MM.1S (cell line): ENCODE measurements around the gene QPCTL.

Experiments
- DNase-seq: peaks from one replicate; pipeline ENCODE4 v3.0.0-alpha.2; 2015
- H2AFZ ChIP-seq: fragments of 300-600 bp; sonication (generic); 2 replicates; pipeline ENCODE4 v1.6.0; 2016; ENCODE audit warnings: antibody characterized with exemption, low read length
- H3F3A ChIP-seq: fragments of 300-600 bp; sonication (generic); 2 replicates; pipeline ENCODE4 v1.6.1; 2016; ENCODE audit warnings: mild to moderate bottlenecking, antibody characterized with exemption, low read length, moderate library complexity, mixed read lengths; ENCODE audit not compliant: insufficient read depth
- H3K27ac ChIP-seq: fragments of 300-600 bp; sonication (generic); 2 replicates; pipeline ENCODE4 v1.5.1; 2016; ENCODE audit warnings: mild to moderate bottlenecking, low read length
- H3K27me3 ChIP-seq: fragments of 300-600 bp; sonication (generic); replicated peaks from 2 replicates; pipeline ENCODE4 v1.6.0; 2016; ENCODE audit warnings: low read length; ENCODE audit not compliant: insufficient read depth
- H3K36me3 ChIP-seq: fragments of 300-600 bp; sonication (generic); replicated peaks from 2 replicates; pipeline ENCODE4 v1.6.1; 2016; ENCODE audit warnings: mild to moderate bottlenecking, low read length, mixed read lengths; ENCODE audit not compliant: insufficient read depth
- H3K4me1 ChIP-seq: fragments of 300-600 bp; sonication (generic); 2 replicates; pipeline ENCODE4 v1.6.1; 2016; ENCODE audit warnings: low read length, mixed read lengths
- H3K4me2 ChIP-seq: fragments of 300-600 bp; sonication (generic); 2 replicates; pipeline ENCODE4 v1.6.0; 2016; ENCODE audit warnings: low read depth, low read length
- H3K4me3 ChIP-seq: fragments of 300-600 bp; sonication (generic); 2 replicates; pipeline ENCODE4 v1.5.1; 2016; ENCODE audit warnings: low read length, mixed read lengths
- H3K79me2 ChIP-seq: fragments of 300-600 bp; sonication (generic); 2 replicates; pipeline ENCODE4 v1.6.1; 2016; ENCODE audit warnings: mixed run types, low read length, mixed read lengths
- H3K9ac ChIP-seq: fragments of 300-600 bp; sonication (generic); 2 replicates; pipeline ENCODE4 v1.6.1; 2016; ENCODE audit warnings: low read length, mixed read lengths
- H3K9me2 ChIP-seq: fragments of 300-600 bp; sonication (generic); replicated peaks from 2 replicates; pipeline ENCODE4 v1.6.1; 2016; ENCODE audit warnings: mild to moderate bottlenecking, low read length, mixed read lengths; ENCODE audit not compliant: insufficient read depth
- H3K9me3 ChIP-seq: fragments of 300-600 bp; sonication (generic); replicated peaks from 2 replicates; pipeline ENCODE4 v1.6.1; 2016; ENCODE audit warnings: mild to moderate bottlenecking, low read length, mixed read lengths; ENCODE audit not compliant: insufficient read depth
- H4K20me1 ChIP-seq: fragments of 300-600 bp; sonication (generic); 2 replicates; pipeline ENCODE4 v1.6.1; 2016; ENCODE audit warnings: mild to moderate bottlenecking, low read length, moderate library complexity, mixed read lengths; ENCODE audit not compliant: insufficient read depth
- CTCF ChIP-seq: fragments of 300-600 bp; sonication (generic); IDR thresholded peaks from 2 replicates; pipeline ENCODE4 v1.5.1; 2016; ENCODE audit warnings: antibody characterized with exemption, low read length, mixed read lengths
- EZH2 ChIP-seq: fragments of 300-600 bp; sonication (generic); optimal IDR thresholded peaks from 2 replicates; pipeline ENCODE3; 2017; ENCODE audit warnings: low read depth, mild to moderate bottlenecking, antibody characterized with exemption, low read length, mixed read lengths
- EZH2phosphoT487 ChIP-seq: fragments of 300-600 bp; sonication (generic); IDR thresholded peaks from 2 replicates; pipeline ENCODE4 v1.6.1; 2018; ENCODE audit warnings: antibody characterized with exemption, low read length

QPCTL gene

GRCh38 chr19:45692187-45693105 lies at the start of gene QPCTL:
Gene QPCTL (plus strand): TSS chr19:45692666. CDS start chr19:45692704, 38 bp downstream.
- H3K27me3 ChIP-seq = no peaks in the 10 kb centered on the region
- 0 out of 2 replicates have a peak, but pooled peaks cover 9% of the 10 kb centered on the region for H3K36me3 ChIP-seq
- H3K79me2 ChIP-seq = peaks cover 42% of the 10 kb centered on the region
- peak within 1 kb of the TSS; percentile 91 for H3K9ac ChIP-seq
- H3F3A ChIP-seq = no peaks in the 10 kb centered on the region
- peak within 1 kb of the TSS; percentile 57 for H3K4me2 ChIP-seq
- H4K20me1 ChIP-seq = no peaks in the 10 kb centered on the region
- peak within 1 kb of the TSS; percentile 91 for H2AFZ ChIP-seq
- no peaks in the 10 kb centered on the region for H3K9me2 ChIP-seq
- DNase-seq = peak; percentile 99
- H3K4me3 ChIP-seq = peak within 1 kb of the TSS; percentile 85
- peak within 1 kb of the TSS; percentile 88 for H3K27ac ChIP-seq
- 0 out of 2 replicates have a peak, but pooled peaks cover 10% of the 10 kb centered on the region for H3K4me1 ChIP-seq
- TF ChIP-seq EZH2phosphoT487 (no peak), CTCF (no peak), EZH2 (no peak)
- no peaks in the 10 kb centered on the region for H3K9me3 ChIP-seq

- peak overlapping the region; percentile 66 for H2AFZ ChIP-seq
- H4K20me1 ChIP-seq = no peaks in the 10 kb centered on the region
- TF ChIP-seq CTCF = peak; percentile 97
- TF ChIP-seq EZH2phosphoT487 = no peak
- peak overlapping the region; percentile 49; the same call in 1 of the 2 replicates for H3K27ac ChIP-seq
- H3K4me3 ChIP-seq = peak overlapping the region; percentile 41
- H3K9me3 ChIP-seq = no peaks in the 10 kb centered on the region
- H3K9me2 ChIP-seq = no peaks in the 10 kb centered on the region
- H3K9ac ChIP-seq = peak overlapping the region; percentile 30; the same call in 1 of the 2 replicates
- H3K79me2 ChIP-seq = no peaks in the 10 kb centered on the region
- H3K27me3 ChIP-seq = peaks cover 6% of the 10 kb centered on the region; the same call in 1 of the 2 replicates
- DNase-seq = peak; percentile 87
- peaks cover 36% of the 10 kb centered on the region for H3F3A ChIP-seq
- peak overlapping the region; percentile 97 for H3K4me2 ChIP-seq
- peaks cover 7% of the 10 kb centered on the region; the same call in 1 of the 2 replicates for H3K4me1 ChIP-seq
- H3K36me3 ChIP-seq = no peaks in the 10 kb centered on the region
These were observed 49.2 kb upstream of the QPCTL start for GRCh38 chr19:45643024-45643926.

- H3K9me3 ChIP-seq = no peaks in the 10 kb centered on the region
- H3K36me3 ChIP-seq = no peaks in the 10 kb centered on the region
- H4K20me1 ChIP-seq = no peaks in the 10 kb centered on the region
- H3K4me3 ChIP-seq = no peak overlapping the region
- H3K9me2 ChIP-seq = no peaks in the 10 kb centered on the region
- peaks cover 6% of the 10 kb centered on the region; the same call in 1 of the 2 replicates for H3K27me3 ChIP-seq
- no peak overlapping the region for H3K27ac ChIP-seq
- peaks cover 36% of the 10 kb centered on the region for H3F3A ChIP-seq
- peak overlapping the region; percentile 97; the same call in 1 of the 2 replicates for H3K4me2 ChIP-seq
- peaks cover 7% of the 10 kb centered on the region; the same call in 1 of the 2 replicates for H3K4me1 ChIP-seq
- no peak overlapping the region for H3K9ac ChIP-seq
- no peaks in the 10 kb centered on the region for H3K79me2 ChIP-seq
- H2AFZ ChIP-seq = no peak overlapping the region
- TF ChIP-seq CTCF (no peak), EZH2phosphoT487 (no peak), EZH2 (no peak)
- DNase-seq = no peak
These were observed 48.3 kb upstream of the QPCTL start for GRCh38 chr19:45643927-45644771.
